ENCODE data around the gene HSPA4.

- TF ChIP-seq, protein P1, sequence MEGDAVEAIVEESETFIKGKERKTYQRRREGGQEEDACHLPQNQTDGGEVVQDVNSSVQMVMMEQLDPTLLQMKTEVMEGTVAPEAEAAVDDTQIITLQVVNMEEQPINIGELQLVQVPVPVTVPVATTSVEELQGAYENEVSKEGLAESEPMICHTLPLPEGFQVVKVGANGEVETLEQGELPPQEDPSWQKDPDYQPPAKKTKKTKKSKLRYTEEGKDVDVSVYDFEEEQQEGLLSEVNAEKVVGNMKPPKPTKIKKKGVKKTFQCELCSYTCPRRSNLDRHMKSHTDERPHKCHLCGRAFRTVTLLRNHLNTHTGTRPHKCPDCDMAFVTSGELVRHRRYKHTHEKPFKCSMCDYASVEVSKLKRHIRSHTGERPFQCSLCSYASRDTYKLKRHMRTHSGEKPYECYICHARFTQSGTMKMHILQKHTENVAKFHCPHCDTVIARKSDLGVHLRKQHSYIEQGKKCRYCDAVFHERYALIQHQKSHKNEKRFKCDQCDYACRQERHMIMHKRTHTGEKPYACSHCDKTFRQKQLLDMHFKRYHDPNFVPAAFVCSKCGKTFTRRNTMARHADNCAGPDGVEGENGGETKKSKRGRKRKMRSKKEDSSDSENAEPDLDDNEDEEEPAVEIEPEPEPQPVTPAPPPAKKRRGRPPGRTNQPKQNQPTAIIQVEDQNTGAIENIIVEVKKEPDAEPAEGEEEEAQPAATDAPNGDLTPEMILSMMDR (optimal IDR thresholded peaks at IDR 0.05 in 1 of 3, IDR thresholded peaks at IDR 0.05 in 1 of 3, conservative IDR thresholded peaks at IDR 0.05 in 1 of 3; ENCODE audit: extremely low read depth in 1 of 3, insufficient read depth in 2 of 3, low read length in 3 of 3): no peak
- no peak for TF ChIP-seq EZH2 (IDR thresholded peaks at IDR 0.05; ENCODE audit: low read length)
These were observed 34.6 kb downstream of the HSPA4 start for GRCh38 chr5:133086366-133086875.
